HG03520 (cell line): ENCODE data around the gene CFAP46.

ENCODE experiments used
- ATAC-seq: cut with Tn5 transposase; IDR thresholded peaks from one replicate; pipeline ENCODE4 v1.9.1; 2021; ENCODE audit warnings: mild to moderate bottlenecking, moderate library complexity; ENCODE audit not compliant: unreplicated experiment

Gene CFAP46

GRCh38 chr10:132942101-132943057 is at the start of gene CFAP46:
Gene CFAP46, minus strand, starts transcription at chr10:132942570. Its CDS starts 86 bp downstream, at chr10:132942484.
- ATAC-seq = no peak

- no peak for ATAC-seq
Observed at GRCh38 chr10:132991706-132992432, 49.5 kb upstream of the CFAP46 start.

- ATAC-seq = no peak
Observed at GRCh38 chr10:132990684-132991545, 48.5 kb upstream of the CFAP46 start.

GRCh38 chr10:132989476-132990415 is 47.4 kb upstream of the CFAP46 start:
- no peak for ATAC-seq

GRCh38 chr10:132988988-132989387 is 46.6 kb upstream of the CFAP46 start:
- no peak for ATAC-seq

GRCh38 chr10:132987671-132988571 is 45.6 kb upstream of the CFAP46 start:
- ATAC-seq = no peak

- no peak for ATAC-seq
Observed at GRCh38 chr10:132986978-132987377, 44.6 kb upstream of the CFAP46 start.

GRCh38 chr10:132986576-132986975 is 44.2 kb upstream of the CFAP46 start:
- no peak for ATAC-seq

- ATAC-seq = no peak
Observed at GRCh38 chr10:132986076-132986475, 43.7 kb upstream of the CFAP46 start.

GRCh38 chr10:132985546-132985900 is 43.2 kb upstream of the CFAP46 start:
- ATAC-seq = no peak

GRCh38 chr10:132984801-132985545 is 42.6 kb upstream of the CFAP46 start:
- ATAC-seq = no peak

- no peak for ATAC-seq
Observed at GRCh38 chr10:132984008-132984295, 41.6 kb upstream of the CFAP46 start.

- ATAC-seq = no peak
Observed at GRCh38 chr10:132983252-132984007, 41.1 kb upstream of the CFAP46 start.

GRCh38 chr10:132982301-132982989 is 40.1 kb upstream of the CFAP46 start:
- no peak for ATAC-seq

GRCh38 chr10:132981746-132982145 is 39.4 kb upstream of the CFAP46 start:
- ATAC-seq = no peak

GRCh38 chr10:132981173-132981555 is 38.8 kb upstream of the CFAP46 start:
- no peak for ATAC-seq
